GM21786 (cell line): ENCODE data around the gene DENND1A.

Experiments
- ATAC-seq: cut with Tn5 transposase; IDR thresholded peaks from one replicate; pipeline ENCODE4 v1.9.1; 2021; ENCODE audit not compliant: unreplicated experiment

DENND1A gene

DNA sequence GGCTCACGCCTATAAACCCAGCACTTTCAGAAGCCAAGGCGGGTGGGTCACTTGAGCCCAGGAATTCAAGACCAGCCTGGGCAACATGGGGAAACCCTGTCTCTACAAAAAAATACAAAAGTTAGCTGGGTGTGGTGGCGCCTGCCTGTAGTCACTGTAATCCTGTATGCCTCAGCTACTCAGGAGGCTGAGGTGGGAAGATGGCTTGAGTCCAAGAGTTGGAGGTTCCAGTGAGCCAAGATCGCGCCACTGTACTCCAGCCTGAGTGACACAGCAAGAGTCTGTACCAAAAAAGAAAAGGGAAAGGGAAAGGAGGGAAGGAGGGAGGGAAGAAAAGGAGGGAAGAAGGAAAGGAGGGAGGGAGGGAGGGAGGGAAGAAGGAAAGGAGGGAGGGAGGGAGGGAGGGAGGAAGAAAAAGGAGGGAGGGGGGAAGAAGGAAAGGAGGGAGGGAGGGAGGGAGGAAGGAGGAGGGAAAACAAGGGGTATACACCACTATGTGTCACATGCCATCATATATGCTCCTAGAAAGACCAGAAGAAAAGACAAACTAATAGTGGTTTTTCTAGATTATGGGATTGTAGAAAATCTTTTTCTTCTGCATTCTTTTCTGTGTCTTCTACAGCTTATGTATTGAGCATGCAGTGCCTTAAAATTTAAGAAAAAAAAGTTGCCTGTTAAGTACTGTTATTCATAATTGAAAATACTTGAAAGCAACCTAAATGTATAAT is 240.1 kb downstream of the DENND1A start:
- ATAC-seq = no peak

DNA sequence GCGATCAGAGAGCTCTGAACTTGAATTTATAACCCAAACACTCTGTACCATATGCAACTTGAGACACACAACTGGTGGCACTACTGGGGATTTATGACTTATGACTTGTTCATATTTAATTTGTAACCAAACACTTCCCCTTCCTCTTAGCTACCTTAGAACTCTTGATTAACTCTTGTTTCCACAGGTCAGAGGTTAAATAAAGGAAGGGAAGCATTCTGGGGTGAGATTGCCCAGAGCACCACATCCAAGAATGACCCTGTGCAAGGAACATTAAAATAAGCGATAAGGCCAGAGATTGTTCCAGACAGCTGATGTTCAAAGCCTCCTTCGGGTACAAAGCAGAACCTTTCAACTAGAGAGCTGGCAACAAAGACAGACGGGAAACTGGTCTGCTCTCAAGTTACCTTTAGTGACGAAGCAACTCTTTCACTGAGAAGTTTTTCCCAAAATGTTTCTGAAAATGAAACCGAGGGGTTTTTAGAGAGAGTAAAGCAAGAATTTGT is 242.6 kb downstream of the DENND1A start:
- no peak for ATAC-seq

DNA sequence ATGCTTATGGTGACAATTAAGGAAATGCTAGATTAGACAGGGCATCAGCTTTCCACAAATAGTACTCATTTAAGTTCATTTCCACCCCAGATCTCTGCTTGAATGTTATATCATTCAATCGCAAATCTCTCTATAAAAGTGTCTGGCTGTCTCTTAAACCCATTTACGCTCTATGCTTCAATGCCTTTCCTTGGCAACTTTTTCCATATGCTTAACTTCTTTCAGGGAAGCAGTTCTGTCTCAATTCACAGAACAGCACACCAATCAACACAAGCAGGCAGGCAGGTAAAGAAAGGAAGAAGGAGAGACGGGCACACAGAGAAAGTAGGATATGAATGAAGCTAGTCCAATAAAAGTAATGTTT is 243.1 kb downstream of the DENND1A start:
- ATAC-seq = no peak

DNA sequence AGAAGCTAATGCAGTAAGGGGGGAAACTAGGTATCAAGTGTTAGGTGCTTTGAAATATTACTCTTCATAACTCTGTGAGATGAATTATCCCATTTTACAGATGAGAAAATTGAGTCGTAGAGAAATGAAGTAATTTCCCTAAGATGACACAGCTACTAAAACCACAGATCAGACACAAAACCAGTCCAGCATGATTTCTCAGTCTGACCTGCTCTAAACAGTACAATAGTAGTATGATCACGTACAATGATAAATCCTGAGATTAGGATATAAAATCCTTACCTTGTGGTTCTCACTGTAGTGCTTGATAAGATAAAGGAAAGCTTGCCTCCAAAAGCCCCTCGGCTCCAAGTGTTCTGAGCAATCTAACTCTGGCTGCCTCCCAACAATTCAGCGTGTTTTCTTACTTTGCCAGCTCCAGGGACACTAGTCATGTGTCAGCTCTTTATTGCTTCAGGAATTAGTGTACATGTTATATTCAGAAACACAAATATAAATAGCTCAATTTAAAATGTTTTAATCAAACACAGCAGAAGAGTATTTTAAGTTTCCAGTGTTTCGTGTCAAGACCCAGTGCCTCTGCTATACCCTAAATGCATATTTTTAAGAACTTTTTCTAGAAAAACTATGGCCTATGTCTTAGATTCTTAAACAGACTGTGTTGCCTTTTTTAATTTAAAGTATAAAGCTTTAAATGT is 243.6 kb downstream of the DENND1A start:
- ATAC-seq = no peak

DNA sequence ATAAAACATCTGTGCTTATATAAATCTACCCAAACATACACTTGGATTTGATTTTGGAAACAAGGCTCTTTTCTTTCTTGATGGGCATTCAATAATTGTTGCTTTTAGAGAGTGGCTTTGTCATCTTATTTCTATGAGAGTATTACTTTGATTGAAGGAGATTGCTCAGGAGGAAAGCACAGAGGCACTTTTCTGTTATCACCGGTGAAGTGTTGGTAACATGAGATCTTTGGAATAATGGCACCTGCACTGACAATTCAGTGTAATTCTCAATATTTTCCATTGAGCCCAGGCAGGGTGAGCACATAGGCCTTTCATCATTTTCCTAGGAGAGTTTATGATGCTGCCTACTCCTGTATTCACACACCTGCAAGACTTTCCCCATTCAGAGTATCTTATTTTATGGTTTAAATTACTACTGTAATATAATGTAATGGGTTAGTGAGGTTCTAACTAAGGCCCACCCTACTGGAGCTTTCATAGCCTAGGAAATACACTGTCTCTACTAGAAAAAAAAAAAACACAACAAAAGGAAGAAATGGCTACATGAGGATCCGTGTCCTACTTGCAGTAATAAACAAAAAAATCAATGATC is 244.3 kb downstream of the DENND1A start:
- ATAC-seq = no peak

DNA sequence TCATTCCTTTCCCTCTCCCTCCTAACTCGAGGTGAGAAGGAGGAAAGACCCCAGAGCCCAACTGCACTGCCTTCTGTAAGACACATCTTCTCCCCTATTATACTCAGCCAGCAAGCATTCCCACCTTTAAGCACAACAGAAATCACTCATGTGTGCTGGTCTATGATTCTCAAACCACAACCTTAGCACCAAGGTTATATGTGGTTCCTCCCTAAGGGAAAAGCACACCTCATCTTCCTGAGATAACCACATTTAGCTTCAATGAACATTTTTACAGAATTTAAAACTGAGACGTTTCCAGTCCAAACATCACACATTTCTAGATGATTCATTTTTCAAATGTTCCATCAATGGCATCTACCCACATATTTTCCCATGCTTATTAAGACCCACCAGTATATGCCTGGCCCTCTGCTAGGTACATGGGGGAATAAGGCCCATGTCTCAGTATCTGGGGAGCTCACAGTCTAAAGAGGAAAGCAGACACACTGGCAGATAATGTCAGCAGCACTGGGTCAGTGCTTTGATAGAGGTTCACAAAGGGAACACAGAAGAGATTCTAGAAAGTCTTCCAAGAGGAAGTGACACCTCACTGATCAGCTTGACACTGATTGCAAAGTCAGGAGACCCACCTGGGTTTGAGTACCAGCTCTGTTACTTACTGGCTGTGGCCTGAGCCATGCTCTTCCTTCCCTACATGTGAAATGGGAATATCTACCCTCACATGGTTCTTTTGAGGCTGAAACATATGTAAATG is 245.4 kb downstream of the DENND1A start:
- no peak for ATAC-seq

DNA sequence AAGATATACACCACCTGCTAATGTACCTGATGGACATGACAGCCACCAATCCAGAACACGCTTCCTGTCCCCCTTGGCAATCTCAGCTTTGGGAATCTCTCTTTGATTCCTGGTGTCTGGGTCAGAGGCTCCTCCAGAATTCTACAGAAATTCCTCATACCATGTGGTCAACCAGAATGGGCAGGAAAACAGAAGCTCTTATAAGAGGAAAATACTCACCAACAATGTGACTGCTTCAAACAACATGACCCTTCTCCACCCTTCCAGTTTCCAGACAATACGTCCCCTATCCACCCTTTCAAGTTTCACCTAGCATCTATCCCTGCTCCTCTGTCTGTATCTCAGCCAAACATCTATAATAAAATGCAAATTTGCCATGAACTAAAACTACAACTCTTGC is 247.2 kb downstream of the DENND1A start:
- ATAC-seq = no peak

DNA sequence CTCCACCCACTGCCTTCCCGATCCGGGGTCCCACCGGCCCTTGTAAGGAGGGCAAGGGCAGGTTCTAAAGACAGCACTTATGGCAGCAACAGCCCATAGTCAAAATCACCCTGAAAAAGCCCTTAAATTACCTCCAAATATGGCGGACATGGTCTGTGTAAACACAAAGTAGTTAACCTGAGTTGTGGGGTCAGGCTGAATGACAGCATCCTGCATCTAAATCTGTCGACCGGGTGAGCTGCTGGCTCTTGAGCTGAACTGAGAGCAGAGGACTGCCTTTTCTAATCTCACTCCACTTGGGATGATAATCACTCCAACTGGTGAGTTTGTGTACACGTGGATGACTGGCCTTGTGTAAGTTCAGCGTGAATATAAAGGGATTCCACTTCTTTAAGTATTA is 249.6 kb downstream of the DENND1A start:
- ATAC-seq = no peak

DNA sequence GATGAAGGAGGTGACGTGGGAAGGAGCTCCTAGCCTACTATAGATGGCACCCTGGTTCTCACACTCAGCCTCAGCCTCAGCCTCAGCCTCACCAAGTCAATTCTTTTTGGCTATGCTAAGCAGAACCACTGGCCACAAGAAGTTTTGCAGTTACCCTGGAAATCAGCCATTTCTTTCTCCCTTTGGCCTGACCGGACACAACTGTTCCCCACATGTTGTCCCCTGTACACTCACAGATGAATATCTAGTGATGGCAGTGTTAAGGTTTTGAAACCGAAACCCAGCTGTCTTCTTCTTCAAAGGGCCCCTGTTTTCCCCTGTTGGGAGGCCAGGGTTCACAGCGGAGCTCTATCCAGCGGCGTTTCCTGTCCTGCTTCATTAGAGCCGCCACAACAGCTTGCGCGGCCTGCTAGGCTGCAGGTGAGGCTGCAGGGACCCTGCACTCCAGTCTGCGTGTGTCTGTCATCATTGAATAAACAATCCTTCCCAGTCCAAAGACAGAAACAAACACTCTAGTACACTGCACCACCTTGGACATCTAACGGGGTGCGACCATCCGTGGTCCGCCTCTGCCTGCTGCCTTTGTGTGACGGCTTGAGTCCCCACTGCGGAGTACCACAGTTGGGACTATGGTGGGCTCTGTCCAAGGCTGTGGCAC is 250.5 kb downstream of the DENND1A start:
- peak; percentile 91 for ATAC-seq

DNA sequence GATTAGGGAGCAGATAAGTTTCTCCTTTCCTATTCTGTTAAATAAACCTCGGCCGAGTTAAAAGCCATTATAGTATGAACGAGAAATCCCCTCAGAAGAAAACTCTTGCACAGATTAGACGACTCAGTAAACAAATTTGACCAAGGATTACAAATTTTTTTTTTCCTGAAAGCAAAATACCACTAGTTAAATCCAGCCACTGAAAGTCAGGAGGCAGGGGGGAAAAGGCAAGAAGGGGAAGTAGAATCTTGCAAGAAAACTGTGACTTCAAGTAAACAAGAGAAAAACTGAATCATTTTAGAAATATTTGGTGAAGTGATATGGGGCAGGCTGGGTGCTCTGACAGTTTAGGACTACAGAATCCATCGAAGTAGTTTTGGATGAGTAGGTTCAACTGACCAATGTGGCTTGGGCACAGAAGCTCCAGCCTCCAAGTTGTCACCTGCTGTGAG is 251.0 kb downstream of the DENND1A start:
- no peak for ATAC-seq

DNA sequence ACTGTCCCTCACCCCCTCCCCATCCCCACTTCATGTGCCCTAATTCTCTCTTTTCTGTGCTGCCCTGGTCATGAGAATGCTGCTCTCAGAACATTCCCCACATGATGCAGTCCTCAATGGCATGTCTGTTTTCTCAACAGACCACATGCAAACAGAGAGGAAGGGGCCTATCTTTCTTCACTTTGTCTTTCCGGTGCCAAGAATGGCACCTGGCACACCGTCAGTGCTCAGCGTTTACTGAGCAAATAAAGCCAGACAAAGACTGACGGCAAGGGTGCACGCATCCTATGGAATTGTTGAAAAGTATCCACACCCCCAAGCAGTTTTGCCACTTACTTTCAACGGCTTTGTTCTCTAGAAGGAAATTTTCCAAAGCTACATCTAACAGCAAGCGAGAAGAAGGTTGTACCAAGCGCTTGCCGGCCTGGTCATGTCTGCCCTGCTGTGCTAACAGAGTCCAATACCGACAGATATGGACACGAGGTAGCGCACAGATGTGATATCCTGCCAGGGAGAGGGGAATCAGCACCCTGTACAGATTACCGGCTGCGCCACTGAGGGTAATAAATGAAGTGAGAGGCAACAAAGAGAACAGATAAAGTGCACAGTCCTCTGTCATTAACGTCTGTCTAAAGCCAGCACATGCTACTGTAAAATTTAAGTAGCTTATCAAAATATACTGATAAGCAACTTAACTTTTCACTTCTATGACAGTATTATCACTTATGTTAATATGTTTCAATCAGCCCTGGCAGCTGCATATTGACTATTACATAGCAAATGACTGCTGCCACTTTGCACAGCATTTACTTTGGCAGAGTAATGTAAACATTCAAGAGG is 251.7 kb downstream of the DENND1A start:
- ATAC-seq = no peak

DNA sequence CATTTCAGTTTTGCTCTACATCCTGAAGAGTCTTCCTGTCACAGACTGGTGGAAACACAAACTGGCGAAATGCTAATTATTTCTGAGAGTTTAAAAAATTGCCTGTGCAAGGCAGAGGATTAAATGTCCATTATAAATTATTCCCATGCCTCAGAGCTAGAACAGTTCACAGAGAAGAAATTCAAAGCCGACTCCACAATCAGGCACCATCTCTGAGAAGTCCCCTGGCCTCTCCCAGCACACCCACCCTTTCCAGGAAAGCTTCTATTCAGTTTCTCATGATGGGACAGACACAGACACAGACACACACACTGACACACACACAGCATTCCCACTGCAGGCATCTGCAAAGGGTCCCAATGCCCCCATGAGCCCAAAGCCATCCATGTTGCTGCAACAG is 253.1 kb downstream of the DENND1A start:
- ATAC-seq = no peak

DNA sequence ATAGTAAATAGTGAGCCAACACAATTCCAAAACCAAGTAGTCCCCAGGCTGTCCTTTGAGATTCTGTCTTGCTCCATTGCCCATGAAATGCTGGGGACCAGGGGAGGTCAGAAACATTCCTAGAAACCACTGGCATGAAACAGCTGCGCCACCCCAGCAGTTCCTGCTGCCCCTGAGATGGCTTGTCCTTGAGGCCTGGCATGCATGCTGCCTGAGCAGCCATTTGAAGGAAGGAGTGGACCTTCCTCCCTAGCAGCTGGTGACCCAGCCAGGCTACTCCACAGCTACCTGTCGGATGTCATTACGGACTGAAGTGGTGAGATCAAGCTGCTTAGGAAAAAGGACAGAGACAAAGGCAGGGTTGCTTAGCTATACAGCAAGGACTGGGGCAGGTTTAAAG is 260.6 kb downstream of the DENND1A start:
- ATAC-seq = no peak

DNA sequence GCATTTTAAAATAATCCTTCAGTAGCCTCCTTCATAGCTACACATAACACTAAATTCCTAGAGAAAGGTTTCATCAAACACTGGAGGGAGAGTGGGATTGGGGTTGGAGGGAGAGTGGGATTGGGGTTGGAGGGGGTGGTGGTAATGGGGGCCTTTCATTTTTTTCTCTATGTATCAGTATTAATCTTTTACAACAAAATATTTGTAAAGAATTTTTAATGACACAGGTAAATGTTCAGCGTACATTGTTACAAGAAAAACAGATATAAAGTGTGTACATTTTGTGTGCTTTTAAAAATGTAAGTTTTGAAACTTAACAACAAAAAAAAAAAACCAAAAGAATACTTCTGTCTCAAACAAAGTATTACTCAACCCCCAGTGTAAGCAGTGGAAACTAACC is 266.4 kb downstream of the DENND1A start:
- no peak for ATAC-seq

DNA sequence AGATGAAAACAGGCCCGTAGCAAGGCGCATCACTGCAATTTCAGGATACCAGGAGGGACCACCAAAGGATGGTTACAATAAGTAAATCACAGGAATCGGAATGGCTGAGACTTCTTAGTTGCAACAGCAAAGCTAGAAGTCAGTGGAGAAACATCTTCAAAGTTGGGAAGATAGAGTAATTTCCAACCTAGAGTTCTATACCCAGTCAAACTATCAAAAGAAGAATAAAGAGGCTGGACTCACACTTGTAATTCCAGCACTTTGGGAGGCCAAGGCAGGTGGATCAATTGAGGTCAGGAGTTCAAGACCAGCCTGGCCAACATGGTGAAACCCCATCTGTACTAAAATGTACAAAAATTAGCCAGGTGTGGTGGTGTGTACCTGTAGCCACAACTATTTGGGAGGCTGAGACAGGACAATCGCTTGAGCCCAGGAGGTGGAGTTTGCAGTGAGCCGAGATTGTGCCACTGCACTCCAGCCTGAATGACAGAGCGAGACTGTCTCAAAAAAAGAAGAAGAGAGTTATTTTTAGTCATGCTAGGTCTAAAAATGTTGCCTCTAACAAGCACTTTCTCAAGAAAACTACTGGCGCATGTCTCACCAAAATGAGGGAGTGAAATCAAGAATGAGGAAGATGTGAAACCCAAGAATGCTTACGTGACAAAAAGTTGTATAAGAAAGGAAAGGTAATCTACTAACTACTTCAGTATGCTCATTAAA is 267.7 kb downstream of the DENND1A start:
- ATAC-seq = no peak

DNA sequence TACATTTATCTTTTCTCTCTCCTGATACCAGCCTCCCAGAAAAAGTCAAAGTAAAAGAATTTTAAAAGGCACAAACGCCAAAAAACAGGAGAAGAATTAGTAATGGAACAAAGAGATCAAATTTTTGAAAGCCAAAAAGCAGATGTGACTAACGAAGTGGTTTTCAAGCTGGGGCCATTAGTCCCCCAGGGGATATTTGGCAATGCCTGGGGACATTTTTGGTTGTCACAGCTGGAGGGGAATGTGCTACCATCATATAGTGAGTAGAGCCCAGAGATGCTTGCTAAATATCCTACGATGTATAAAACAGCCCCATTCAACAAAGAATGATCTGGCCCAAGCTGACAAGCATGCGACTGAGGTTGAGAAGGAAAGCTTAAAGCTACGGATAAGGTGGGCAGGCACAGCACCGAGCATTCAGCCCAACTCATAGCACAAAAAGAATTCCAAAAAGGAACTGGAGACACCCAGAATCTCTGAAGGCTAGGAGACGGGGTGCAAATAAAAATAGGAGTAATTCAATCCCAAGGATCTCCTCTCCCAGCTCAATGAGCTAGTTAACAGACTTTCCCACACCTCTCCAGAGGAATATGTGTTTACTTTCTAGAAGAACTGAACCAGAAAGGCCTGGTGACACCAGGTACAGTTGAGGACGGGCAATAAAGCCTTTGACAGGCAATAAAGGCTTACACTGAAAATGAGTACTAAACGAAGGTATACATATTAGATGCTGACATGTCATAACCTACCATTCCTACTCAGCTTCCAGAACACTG is 269.0 kb downstream of the DENND1A start:
- no peak for ATAC-seq

DNA sequence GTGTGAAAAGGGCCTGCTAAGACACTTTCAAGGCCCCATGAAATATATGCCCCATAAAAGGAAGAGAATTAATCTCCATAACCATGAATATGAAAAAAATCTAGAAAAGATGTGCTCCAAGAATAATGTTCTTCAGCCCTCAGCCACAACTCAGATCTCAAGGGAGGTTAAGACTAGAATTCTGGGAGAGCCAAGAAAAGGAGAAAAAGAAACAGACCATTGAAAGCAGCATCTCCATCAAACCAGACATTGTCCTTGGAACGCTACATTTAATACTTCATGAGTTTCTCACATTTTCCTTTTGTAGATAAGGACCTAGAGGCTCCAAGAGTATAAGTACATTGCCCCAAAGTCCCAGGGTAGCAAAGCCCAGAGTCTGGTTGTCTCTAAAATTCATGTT is 270.6 kb downstream of the DENND1A start:
- ATAC-seq = no peak

DNA sequence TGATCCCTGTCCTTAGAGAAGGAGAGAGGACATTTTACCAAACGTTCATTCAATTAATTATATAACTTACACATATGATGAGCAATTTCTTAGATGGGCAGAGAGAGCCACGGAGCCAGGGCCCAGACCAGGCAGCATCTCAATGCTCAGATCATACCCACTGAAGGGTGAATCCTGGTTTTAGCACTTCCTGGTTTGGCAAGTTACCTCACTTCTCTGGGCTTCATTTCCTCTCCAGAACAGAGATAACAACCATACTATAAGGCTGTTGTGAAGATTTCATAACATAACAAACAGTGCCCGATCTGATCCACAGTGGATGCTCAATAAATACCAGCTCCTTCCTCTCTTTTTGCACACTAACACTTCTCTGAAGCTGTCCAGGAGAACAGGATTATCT is 271.1 kb downstream of the DENND1A start:
- ATAC-seq = no peak

DNA sequence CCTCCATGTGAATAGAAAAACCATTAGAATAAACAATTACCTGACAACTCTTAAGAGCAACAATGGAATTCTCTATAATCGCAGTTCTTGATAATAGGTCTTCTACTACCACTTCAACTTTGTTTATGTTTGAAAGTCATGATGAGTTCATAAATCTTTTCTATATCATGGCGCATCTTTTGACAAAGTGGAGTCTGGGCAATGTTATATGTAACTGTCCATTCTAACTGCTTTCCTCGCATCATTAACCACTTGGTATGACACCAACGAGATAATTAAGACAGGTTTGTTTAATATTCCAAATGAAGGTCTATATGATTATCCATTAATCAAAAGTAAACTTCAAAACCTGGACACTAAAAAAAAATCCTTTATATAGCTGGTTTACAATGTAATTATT is 272.0 kb downstream of the DENND1A start:
- ATAC-seq = no peak
